Retinal pigment epithelial cell (primary cell): ENCODE measurements around the gene SH2D3A.
"Not testable (repeated sequence)": the region's sequence is repeated elsewhere in the genome, so short reads cannot be mapped to it uniquely, and the experiment has no call there.

Source experiments
- DNase-seq: peaks from one replicate; pipeline ENCODE4 v3.0.0-alpha.2; 2010; ENCODE audit warnings: low read depth
- H3K4me3 ChIP-seq: 2 replicates; pipeline ENCODE4 v1.5.1; 2011; ENCODE audit warnings: mild to moderate bottlenecking, low read length, control low read depth, moderate library complexity
- TF ChIP-seq, protein P1 (sequence below): conservative IDR thresholded peaks from 2 replicates; pipeline ENCODE4 v1.5.1; 2011; ENCODE audit warnings: low read depth, low read length, control low read depth, inconsistent platforms

The SH2D3A gene

GRCh38 chr19:6807291-6807690 lies 40.1 kb upstream of the SH2D3A start:
- TF ChIP-seq, protein P1, sequence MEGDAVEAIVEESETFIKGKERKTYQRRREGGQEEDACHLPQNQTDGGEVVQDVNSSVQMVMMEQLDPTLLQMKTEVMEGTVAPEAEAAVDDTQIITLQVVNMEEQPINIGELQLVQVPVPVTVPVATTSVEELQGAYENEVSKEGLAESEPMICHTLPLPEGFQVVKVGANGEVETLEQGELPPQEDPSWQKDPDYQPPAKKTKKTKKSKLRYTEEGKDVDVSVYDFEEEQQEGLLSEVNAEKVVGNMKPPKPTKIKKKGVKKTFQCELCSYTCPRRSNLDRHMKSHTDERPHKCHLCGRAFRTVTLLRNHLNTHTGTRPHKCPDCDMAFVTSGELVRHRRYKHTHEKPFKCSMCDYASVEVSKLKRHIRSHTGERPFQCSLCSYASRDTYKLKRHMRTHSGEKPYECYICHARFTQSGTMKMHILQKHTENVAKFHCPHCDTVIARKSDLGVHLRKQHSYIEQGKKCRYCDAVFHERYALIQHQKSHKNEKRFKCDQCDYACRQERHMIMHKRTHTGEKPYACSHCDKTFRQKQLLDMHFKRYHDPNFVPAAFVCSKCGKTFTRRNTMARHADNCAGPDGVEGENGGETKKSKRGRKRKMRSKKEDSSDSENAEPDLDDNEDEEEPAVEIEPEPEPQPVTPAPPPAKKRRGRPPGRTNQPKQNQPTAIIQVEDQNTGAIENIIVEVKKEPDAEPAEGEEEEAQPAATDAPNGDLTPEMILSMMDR, result no peak
- no peak for DNase-seq
- H3K4me3 ChIP-seq, result no peak overlapping the region

DNA sequence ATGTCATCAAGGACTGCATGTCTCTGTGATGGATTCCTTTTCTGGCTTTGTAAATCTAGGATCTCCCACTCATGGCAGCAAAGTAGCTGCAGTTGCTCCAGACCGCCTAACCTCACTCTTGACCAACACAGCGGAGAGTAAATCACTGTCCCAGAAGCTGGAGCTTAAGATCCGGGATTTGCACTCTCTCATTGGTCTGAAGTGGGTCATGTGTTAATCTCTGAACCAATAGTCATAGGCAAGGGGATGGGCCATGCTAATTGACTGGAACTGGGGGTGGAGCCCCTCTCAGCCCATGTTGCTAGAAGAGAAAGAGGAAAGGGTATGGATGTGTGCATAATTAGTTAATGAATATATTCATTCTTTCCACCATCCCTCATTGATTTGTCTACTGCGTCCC lies 39.3 kb upstream of the SH2D3A start:
- TF ChIP-seq, protein P1, result no peak
- H3K4me3 ChIP-seq, result no peak overlapping the region
- no peak for DNase-seq

GRCh38 chr19:6803036-6803404 lies 35.8 kb upstream of the SH2D3A start:
- TF ChIP-seq, protein P1, result no peak
- no peak overlapping the region for H3K4me3 ChIP-seq
- DNase-seq, result no peak

DNA sequence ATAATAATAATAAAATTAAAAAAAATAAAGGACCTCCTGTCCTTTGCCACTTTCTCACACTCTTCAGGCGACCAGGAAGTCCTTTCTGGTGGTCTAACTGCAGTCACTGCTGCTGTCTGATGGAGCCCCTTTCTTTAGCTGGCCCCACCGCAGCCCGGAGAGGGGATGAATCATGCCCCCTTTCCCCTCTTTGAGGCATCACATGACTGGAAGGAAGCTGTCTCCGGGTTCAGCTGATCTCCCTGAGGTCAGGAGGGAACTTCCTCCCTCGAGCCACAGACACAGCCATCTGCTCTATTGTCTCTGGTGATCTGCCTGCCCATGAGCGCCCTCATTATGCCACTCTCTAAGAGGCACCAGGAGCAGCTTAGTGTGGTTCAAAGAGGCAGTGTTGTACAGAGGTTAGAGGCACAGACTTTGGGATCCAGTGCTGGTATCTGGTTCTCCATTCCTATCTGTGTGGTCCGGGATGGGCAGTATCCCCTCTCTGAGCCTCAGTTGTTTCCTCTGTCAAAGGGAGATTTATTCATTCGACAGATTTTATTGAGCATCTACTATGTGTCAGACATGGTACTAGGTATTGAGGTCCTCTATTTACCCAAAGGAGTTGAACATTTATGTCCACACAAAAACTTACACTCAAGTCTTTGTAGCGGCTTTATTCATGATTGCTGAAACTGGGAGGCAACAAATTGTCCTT lies 35.3 kb upstream of the SH2D3A start:
- TF ChIP-seq, protein P1, result no peak
- DNase-seq, result no peak
- no peak overlapping the region for H3K4me3 ChIP-seq

DNA sequence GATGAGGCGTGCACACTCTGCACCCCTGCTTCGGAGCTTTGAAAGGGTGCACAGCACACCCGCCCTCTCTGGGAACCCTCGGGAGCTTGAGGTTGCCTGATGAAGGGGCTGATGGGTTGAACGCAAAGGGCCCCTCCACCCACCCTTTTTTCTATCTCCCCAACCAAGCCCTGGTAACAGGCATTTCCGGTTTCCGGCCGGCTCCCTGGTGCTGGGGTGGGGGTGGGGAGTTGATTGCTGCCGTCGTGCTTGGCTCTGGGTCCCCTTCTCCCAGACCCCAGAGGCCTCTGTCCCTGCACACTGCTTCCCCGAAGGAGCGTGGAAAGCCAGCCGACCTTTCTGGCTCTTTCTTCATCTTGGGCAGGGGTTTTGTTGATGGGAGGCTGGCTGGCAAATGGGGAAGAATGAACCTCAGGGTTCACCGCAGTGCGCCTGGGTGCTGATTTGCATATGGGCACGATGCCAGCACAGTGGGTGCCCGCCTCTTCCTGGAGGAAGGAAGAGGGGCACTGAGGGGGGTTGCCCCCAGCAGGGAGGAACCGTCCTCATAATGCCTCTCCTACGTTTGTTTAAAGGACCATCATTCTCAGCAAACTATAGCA lies 34.4 kb upstream of the SH2D3A start:
- no peak for DNase-seq
- TF ChIP-seq, protein P1, result no peak
- H3K4me3 ChIP-seq, result no peak overlapping the region

GRCh38 chr19:6800991-6801484 lies 33.8 kb upstream of the SH2D3A start:
- no peak overlapping the region for H3K4me3 ChIP-seq
- DNase-seq, result no peak

GRCh38 chr19:6800160-6800790 lies 33.0 kb upstream of the SH2D3A start:
- H3K4me3 ChIP-seq, DNase-seq: not testable (repeated sequence)

More at GRCh38 chr19:6800991-6801484, 33.8 kb upstream of the SH2D3A start:
- TF ChIP-seq, protein P1, result no peak
